ENCODE results near the gene METTL27. TPM values are rescaled to one million over a fixed set of nuclear protein-coding genes. Genes with fewer than 3 reads are reported as not detected.

The METTL27 gene
- total and polyA plus RNA-seq, 2 of the 8 experiments (the other 6 are each of a cell fraction or from before 2014, with no cell fraction given) = 6.2 to 12.0 TPM

- Histone ChIP-seq H3K4me3 (ENCODE audit: extremely low read depth in 1 of 4, insufficient read depth in 2 of 4, low read depth in 3 of 4, low read length in 4 of 4) (no peak overlapping the region), H2AK5ac (ENCODE audit: low read depth, low read length) (no peak overlapping the region), H3K18ac (ENCODE audit: extremely low read depth, low read length) (no peak overlapping the region), H4K5ac (ENCODE audit: insufficient read length, low read depth, low read length) (no peak overlapping the region), H2AFZ (ENCODE audit: low read length) (no peak overlapping the region), H2BK5ac (ENCODE audit: low read depth, low read length) (0 out of 2 replicates have a peak overlapping the region, but pooled peaks have one; percentile 9), H2BK15ac (ENCODE audit: low read length) (no peak overlapping the region), H3K56ac (replicated peaks; ENCODE audit: insufficient read length, low read depth, low read length) (no peak overlapping the region), H3K27ac (ENCODE audit: low read depth, low read length) (no peak overlapping the region), H4K20me1 (replicated peaks in 1 of 2; ENCODE audit: control insufficient read depth in 1 of 2, insufficient read depth in 2 of 2, low read length in 2 of 2) (no peaks in the 10 kb centered on the region), H3K23me2 (ENCODE audit: low read depth, low read length) (no peaks in the 10 kb centered on the region), H3K9me3 (ENCODE audit: insufficient read depth in 2 of 2, low read depth in 1 of 2, low read length in 1 of 2) (peaks cover 2 to 3% of the 10 kb centered on the region in 2 experiments; a peak in 1 of 4 replicates), H3K14ac (ENCODE audit: insufficient read length) (no peak overlapping the region), H3K36me3 (ENCODE audit: control insufficient read depth in 2 of 4, insufficient read depth in 4 of 4, low read length in 3 of 4) (no peaks in the 10 kb centered on the region), H3K79me1 (ENCODE audit: low read depth, low read length) (no peaks in the 10 kb centered on the region), H3K9ac (replicated peaks in 1 of 4; ENCODE audit: extremely low read depth in 1 of 4, low read depth in 3 of 4, low read length in 3 of 4) (no peak overlapping the region), H4K91ac (replicated peaks; ENCODE audit: insufficient read length, low read length) (no peak overlapping the region), H3K4ac (replicated peaks; ENCODE audit: insufficient read length, low read depth, low read length) (no peak overlapping the region), H4K8ac (ENCODE audit: extremely low read depth, insufficient read depth, low read length) (no peak overlapping the region), H3K4me2 (ENCODE audit: insufficient read depth in 1 of 2, low read depth in 2 of 2, low read length in 2 of 2) (no peak overlapping the region), H2BK12ac (ENCODE audit: low read depth, low read length) (peak overlapping the region; percentile 68; the same call in 1 of the 2 replicates), H3K27me3 (replicated peaks in 1 of 4; ENCODE audit: control insufficient read depth in 3 of 4, extremely low read depth in 1 of 4, insufficient read depth in 3 of 4, low read length in 3 of 4) (no peaks in the 10 kb centered on the region), H3K4me1 (replicated peaks in 1 of 4; ENCODE audit: control insufficient read depth in 3 of 4, insufficient read depth in 4 of 4, low read length in 3 of 4) (peaks cover 0 to 4% (median 0%) of the 10 kb centered on the region in 4 experiments; a peak in 3 of 7 replicates), H2BK20ac (ENCODE audit: low read length) (no peak overlapping the region), H2BK120ac (replicated peaks; ENCODE audit: low read depth, low read length) (no peak overlapping the region), H3K79me2 (ENCODE audit: control insufficient read depth in 1 of 2, insufficient read depth in 2 of 2, low read length in 2 of 2) (no peaks in the 10 kb centered on the region), H3K23ac (ENCODE audit: insufficient read length) (no peak overlapping the region)
- 92% methylated on average over 16 of the region's 16 CpGs; no CpG with 5 or more reads in 1 of the 2 experiments for WGBS, 2 experiments (ENCODE audit: extremely low coverage in 1 of 2, insufficient coverage in 1 of 2, insufficient read length in 1 of 2, insufficient replicate concordance in 2 of 2, low coverage in 1 of 2, low lambda C conversion rate in 2 of 2, missing lambda C conversion rate in 1 of 2)
- FAIRE-seq = no peak
- ChIA-PET CTCF (ENCODE audit: partially characterized antibody) (interaction anchor here (1.1 to 2.1 kb wide), 10 partner anchors 9 to 289 kb away, joined by 3 to 12 read pairs (median 5); partner anchors contain the start of gene ELN), POLR2A (ENCODE audit: partially characterized antibody) (no interaction called here)
- no peak for TF ChIP-seq JUN (IDR thresholded peaks at IDR 0.05; ENCODE audit: low read depth, low read length)
- TF ChIP-seq KDM4A (IDR thresholded peaks at IDR 0.05; ENCODE audit: low read depth, low read length, severe bottlenecking) = no peak
- TF ChIP-seq RXRA (IDR thresholded peaks at IDR 0.05; ENCODE audit: insufficient read depth, low read depth, low read length) = no peak
- no peak for TF ChIP-seq ASH2L (IDR thresholded peaks at IDR 0.05; ENCODE audit: low read length)
- no peak for DNase-seq (ENCODE audit: low read depth in 1 of 2, low spot score in 2 of 2)
These were observed 48.3 kb upstream of the METTL27 start for GRCh38 chr7:73890555-73891147.

Data from H1 (cell line).